HG03378 (cell line): ENCODE results near the gene GALNT10.

Experiments used
- ATAC-seq: cut with Tn5 transposase; IDR thresholded peaks from one replicate; pipeline ENCODE4 v1.9.1; 2021; ENCODE audit warnings: mild to moderate bottlenecking, moderate library complexity; ENCODE audit not compliant: unreplicated experiment

GALNT10 gene

DNA sequence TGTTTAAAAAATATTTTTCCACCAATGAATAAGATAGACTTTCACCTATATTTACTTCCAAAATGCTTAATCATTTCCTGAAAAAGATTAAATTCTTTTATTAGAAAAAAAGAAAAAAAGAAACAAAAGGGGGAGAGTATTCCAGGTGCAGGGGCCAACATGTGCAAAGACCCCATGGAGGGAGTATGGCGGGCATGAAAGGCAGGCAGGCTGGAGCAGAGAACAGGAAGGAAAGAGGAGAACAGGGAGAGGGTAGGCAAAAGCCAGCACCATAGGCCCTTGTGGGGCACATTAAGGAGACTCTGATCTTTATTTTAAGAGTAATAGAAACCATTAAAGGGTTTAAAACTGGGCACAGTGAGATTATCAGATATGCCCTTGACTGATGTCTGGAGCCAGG lies 238.8 kb downstream of the GALNT10 start:
- ATAC-seq: no peak

DNA sequence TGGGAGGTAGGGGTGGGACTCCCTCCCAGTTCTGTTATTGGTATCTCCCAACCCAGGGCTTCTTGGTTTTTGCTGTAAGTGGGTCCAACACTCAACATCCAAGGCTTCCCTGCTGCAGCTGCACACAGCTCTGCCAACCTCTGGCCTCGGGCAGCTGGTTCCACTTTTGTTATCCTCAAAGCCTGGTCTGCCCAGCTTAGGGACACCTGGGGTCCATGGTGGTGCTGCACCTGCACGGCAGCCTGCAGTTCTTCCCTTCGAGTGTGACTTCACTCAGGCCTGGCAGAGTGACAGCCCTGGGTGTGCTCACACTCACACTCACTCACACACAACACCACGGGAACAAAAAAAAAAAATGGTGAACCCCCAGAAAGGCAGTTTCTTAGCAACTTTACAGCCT lies 239.9 kb downstream of the GALNT10 start:
- no peak for ATAC-seq

DNA sequence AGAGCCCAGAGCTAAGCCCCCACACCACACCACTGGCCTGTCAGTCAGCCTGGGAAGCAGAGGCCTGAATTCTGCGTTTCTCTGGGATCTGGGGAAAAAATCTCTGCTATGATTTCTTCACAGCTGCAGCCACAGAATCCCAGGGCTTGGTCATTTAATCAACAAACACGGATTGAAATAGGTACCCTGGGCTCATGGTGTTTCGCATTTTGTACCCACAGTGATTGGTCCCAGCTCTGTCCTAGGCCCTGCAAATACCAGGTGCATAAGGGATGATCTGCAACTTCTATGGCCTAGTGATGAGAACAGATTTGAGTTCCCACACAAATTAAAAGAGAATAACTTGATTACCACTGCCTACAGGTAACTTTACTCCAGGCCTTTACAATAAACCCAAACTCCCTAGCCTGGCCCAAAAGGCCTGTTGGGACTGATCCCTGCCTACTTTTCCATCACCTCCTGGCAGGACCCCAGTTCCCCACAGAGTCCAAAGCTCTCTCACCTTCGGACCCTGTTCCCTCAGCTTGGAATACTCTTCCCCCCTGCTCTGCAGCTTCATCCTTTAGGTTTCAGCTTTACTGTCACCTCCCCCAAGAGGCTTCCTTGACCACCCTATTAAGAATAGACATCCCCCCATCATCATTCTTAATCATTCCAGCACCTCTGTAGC lies 240.6 kb downstream of the GALNT10 start:
- no peak for ATAC-seq

- ATAC-seq: no peak
Observed at GRCh38 chr5:154435226-154435625, 244.7 kb downstream of the GALNT10 start.

DNA sequence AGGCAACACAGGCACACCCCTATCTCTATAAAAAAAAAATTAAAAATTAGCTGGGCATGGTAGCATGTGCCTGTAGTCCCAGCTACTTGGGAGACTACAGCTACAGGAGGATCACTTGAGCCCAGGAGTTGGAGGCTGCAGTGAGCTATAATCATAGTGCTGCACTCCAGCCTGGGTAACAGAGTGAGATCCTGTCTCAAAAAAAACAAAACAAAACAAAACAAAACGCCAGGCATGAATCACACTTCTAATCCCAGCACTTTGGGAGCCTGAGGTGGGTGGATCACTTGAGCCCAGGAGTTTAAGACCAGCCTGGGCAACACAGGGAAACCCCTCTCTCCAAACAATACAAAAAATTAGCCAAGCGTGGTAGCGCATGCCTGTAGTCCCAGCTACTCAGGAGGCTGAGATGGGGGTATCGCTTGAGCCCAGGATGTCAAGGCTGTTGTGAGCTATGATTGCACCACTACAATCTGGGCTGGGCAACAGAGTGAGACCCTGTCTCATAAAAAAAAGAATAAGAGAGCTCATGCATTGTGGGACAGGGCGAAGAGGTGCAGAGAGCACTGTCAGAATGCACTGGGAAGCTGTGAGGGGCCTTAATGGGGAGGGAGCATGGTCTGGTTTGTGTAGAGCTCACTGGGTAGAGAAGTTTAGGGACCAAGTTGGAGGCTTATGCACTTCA lies 246.9 kb downstream of the GALNT10 start:
- ATAC-seq: no peak

GRCh38 chr5:154440540-154440939 lies 250.0 kb downstream of the GALNT10 start:
- no peak for ATAC-seq

DNA sequence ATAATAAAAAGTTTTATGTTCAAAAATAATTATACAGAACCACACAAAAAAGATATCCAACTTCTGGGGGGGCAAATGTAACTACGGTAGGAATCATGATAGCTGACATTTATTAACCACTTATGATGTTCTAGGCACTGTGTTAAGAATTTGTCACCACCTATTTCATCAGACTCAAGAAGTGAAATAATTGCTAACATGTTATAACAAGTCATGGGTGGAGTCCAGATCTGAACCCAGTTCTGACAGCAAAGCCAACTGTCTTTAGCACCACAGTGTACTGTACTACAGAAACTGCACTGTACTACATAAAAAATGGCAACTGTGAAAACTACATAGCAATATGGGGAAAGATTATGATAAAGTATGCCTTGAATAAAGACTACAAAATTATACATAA lies 252.3 kb downstream of the GALNT10 start:
- no peak for ATAC-seq

- no peak for ATAC-seq
Observed at GRCh38 chr5:154444556-154445421, 254.3 kb downstream of the GALNT10 start.

- ATAC-seq: peak; percentile 93
Observed at GRCh38 chr5:154445422-154446194, 255.1 kb downstream of the GALNT10 start, which contains the start of gene SAP30L. TSS of gene SAP30L (plus strand) at chr5:154445997. CDS start at chr5:154446605, 608 bp downstream.

DNA sequence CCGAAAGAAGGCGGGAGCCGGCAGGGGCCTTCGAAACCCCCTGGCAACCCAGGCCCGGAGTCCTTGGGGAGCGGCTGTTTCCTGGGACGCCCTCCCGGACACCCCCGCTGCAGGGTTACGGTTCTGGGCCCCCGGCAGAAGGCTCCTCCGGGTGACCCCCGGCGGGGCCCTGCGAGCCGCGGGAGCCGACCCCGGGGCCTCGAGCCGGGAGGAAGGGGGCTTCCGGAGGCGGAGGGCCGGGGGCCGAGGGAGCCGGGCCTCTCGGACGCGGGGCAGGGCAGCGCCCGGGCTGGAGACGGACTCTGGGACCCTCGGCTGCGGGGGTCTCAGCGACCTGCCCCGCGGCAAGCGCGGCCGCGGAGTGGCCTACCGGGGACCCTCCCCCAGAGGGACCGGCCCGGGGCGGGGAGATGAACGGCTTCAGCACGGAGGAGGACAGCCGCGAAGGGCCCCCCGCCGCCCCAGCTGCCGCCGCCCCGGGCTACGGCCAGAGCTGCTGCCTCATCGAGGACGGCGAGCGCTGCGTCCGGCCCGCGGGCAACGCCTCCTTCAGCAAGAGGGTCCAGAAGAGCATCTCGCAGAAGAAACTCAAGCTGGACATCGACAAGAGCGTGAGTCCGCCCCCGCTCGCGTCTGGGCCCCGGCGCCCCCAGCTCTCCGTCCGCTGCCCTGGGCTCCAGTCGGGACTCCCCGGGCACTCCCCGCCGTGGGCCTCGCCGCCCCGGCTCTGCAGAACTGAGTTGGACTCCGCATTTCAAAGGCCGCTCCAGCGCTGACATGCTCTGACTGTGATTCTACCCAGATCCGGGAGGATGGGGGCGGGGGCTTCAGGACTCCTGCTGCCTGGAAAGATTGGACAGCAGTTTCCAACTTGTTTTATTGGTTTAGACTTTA lies 255.9 kb downstream of the GALNT10 start:
- ATAC-seq: peak; percentile 12

DNA sequence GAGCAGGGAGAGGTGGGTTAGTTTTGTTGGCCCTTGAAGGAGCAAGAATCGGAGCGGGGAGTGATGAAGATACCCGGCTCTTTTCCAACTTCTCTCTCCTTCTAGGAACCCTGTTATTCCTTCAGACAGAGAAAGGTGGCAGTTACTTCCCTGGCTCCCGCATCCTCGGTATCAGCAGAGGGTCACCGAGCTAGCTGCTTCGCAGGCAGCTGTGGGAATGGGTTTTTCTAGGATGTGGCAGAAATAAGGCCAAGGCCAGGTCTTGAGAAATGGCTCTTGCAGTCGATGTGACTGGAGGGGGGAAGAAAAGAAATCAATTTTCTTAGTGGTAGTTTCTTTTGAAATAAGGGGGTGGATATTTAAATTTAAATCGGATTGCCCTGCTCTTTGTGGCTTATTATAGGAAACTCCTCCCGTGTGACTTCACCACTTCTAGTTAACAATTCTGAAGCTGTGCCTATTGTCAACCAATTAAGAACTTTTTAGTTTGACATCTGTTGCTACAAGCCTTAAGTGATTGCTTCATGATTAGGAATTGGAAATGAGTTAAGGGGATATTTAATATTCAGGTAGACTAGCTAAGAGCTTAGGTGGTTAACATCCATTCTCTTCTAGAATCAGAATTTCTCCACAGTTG lies 256.7 kb downstream of the GALNT10 start:
- no peak for ATAC-seq

DNA sequence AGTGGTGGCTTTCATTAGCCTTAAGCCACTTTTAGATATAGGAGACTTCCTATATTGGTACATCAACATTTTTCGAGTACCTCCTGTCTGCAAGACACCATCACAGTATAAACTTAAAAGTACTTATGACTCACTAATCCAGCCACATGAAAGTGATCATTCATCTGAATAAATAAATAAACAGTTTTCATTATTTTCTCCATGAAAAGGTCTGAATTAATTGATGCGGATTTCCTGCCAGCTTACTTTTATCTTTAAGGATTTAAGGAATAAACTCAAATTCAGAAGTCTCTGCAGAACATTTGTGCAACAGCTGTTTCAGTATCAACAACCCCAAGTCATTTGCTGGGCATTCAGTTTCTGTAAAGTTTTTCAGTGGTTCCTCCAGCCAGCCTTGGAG lies 259.3 kb downstream of the GALNT10 start:
- ATAC-seq: no peak

GRCh38 chr5:154451957-154452356 lies 261.4 kb downstream of the GALNT10 start:
- ATAC-seq: no peak

DNA sequence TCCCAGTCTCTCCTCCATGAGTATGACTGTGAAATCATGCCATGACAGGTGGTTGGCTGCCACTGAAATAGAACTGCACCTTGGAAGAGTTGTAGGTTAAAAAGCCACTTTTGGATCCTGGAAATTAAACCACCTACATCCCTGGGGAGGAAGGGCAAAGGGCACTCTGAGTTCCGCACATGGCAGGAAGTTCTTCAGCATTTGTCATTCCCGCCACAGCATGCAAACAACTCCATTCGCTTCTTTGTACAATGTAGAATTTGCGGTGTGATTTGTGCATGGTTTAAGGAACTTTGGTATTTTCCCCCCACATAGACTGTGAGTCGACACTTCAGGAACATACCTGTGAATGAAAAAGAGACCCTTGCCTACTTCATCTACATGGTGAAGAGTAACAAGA lies 265.1 kb downstream of the GALNT10 start:
- no peak for ATAC-seq

- ATAC-seq: no peak
Observed at GRCh38 chr5:154456540-154456939, 266.0 kb downstream of the GALNT10 start.

DNA sequence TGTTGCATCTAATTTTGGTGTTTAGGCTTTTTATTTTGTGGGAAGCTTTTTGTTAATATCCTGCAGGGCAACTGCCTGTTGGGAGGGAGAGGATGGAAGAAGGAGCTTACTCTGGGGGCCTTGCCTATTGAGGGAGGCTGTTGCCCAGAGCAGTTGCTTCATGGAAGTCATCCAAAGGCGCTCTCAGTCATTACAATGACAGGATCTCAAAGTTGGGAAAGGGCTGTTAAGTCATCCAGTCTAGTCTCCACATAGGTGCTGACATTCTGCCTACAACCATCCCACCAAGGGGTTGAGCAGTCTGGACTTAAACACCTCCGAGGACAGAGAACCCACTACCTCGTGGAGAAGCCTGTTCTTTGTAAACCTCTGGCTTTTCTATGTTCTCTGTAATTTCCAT lies 268.5 kb downstream of the GALNT10 start:
- ATAC-seq: no peak

DNA sequence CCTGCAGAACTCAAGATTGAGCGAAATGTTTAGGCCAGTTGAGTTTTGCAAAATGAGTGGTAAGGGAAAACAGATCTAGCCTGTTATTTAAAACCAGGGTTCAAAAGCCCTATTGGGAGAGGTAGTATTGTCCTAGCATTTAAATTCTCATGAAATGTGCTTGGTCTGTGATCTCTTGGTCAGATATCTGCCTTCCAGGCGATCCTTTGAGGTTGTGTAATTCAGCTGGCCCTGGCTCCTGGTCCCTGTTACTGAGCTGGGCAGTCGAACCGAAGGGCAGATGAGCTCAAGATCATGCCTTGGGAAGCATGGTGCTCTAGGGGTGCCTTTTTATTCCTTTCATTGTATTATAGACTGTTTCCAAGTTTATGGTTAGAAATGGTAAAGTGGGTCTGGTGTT lies 269.6 kb downstream of the GALNT10 start:
- no peak for ATAC-seq

- no peak for ATAC-seq
Observed at GRCh38 chr5:154461531-154461930, 271.0 kb downstream of the GALNT10 start.

DNA sequence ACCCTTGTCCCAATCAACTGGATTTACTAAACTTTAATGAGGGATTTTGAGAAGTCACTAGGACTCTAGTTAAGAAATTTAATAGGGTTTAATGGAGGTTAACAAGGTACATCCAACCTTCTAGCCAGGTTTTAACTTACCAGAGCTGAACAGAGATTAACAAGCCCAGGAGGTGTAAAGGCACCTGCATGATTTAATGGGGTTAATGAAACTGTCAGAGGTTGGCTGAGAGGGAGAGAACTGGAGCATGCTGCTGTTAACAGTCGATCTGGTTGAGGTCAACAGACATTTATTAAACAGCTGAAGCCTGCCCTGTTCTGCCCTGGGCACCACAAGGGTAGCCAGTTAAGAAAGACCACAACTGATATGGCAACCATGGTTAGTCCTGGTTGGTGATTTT lies 273.9 kb downstream of the GALNT10 start:
- ATAC-seq: no peak
